MM.1S (cell line): Measurements from ENCODE around the gene SPEM2.
A peak's percentile ranks its signal among the peaks of the same experiment; 100 is the strongest.

Experiments
- DNase-seq: peaks from one replicate; pipeline ENCODE4 v3.0.0-alpha.2; 2015
- H2AFZ ChIP-seq: fragments of 300-600 bp; sonication (generic); 2 replicates; pipeline ENCODE4 v1.6.0; 2016; ENCODE audit warnings: antibody characterized with exemption, low read length
- H3F3A ChIP-seq: fragments of 300-600 bp; sonication (generic); 2 replicates; pipeline ENCODE4 v1.6.1; 2016; ENCODE audit warnings: mild to moderate bottlenecking, antibody characterized with exemption, low read length, moderate library complexity, mixed read lengths; ENCODE audit not compliant: insufficient read depth
- H3K27ac ChIP-seq: fragments of 300-600 bp; sonication (generic); 2 replicates; pipeline ENCODE4 v1.5.1; 2016; ENCODE audit warnings: mild to moderate bottlenecking, low read length
- H3K27me3 ChIP-seq: fragments of 300-600 bp; sonication (generic); replicated peaks from 2 replicates; pipeline ENCODE4 v1.6.0; 2016; ENCODE audit warnings: low read length; ENCODE audit not compliant: insufficient read depth
- H3K36me3 ChIP-seq: fragments of 300-600 bp; sonication (generic); replicated peaks from 2 replicates; pipeline ENCODE4 v1.6.1; 2016; ENCODE audit warnings: mild to moderate bottlenecking, low read length, mixed read lengths; ENCODE audit not compliant: insufficient read depth
- H3K4me1 ChIP-seq: fragments of 300-600 bp; sonication (generic); 2 replicates; pipeline ENCODE4 v1.6.1; 2016; ENCODE audit warnings: low read length, mixed read lengths
- H3K4me2 ChIP-seq: fragments of 300-600 bp; sonication (generic); 2 replicates; pipeline ENCODE4 v1.6.0; 2016; ENCODE audit warnings: low read depth, low read length
- H3K4me3 ChIP-seq: fragments of 300-600 bp; sonication (generic); 2 replicates; pipeline ENCODE4 v1.5.1; 2016; ENCODE audit warnings: low read length, mixed read lengths
- H3K79me2 ChIP-seq: fragments of 300-600 bp; sonication (generic); 2 replicates; pipeline ENCODE4 v1.6.1; 2016; ENCODE audit warnings: mixed run types, low read length, mixed read lengths
- H3K9ac ChIP-seq: fragments of 300-600 bp; sonication (generic); 2 replicates; pipeline ENCODE4 v1.6.1; 2016; ENCODE audit warnings: low read length, mixed read lengths
- H3K9me2 ChIP-seq: fragments of 300-600 bp; sonication (generic); replicated peaks from 2 replicates; pipeline ENCODE4 v1.6.1; 2016; ENCODE audit warnings: mild to moderate bottlenecking, low read length, mixed read lengths; ENCODE audit not compliant: insufficient read depth
- H3K9me3 ChIP-seq: fragments of 300-600 bp; sonication (generic); replicated peaks from 2 replicates; pipeline ENCODE4 v1.6.1; 2016; ENCODE audit warnings: mild to moderate bottlenecking, low read length, mixed read lengths; ENCODE audit not compliant: insufficient read depth
- H4K20me1 ChIP-seq: fragments of 300-600 bp; sonication (generic); 2 replicates; pipeline ENCODE4 v1.6.1; 2016; ENCODE audit warnings: mild to moderate bottlenecking, low read length, moderate library complexity, mixed read lengths; ENCODE audit not compliant: insufficient read depth
- EZH2 ChIP-seq: fragments of 300-600 bp; sonication (generic); optimal IDR thresholded peaks from 2 replicates; pipeline ENCODE3; 2017; ENCODE audit warnings: low read depth, mild to moderate bottlenecking, antibody characterized with exemption, low read length, mixed read lengths
- EZH2phosphoT487 ChIP-seq: fragments of 300-600 bp; sonication (generic); IDR thresholded peaks from 2 replicates; pipeline ENCODE4 v1.6.1; 2018; ENCODE audit warnings: antibody characterized with exemption, low read length
- TF ChIP-seq, protein P1 (sequence below): fragments of 300-600 bp; sonication (generic); IDR thresholded peaks from 2 replicates; pipeline ENCODE4 v1.5.1; 2016; ENCODE audit warnings: antibody characterized with exemption, low read length, mixed read lengths

SPEM2 gene

DNA sequence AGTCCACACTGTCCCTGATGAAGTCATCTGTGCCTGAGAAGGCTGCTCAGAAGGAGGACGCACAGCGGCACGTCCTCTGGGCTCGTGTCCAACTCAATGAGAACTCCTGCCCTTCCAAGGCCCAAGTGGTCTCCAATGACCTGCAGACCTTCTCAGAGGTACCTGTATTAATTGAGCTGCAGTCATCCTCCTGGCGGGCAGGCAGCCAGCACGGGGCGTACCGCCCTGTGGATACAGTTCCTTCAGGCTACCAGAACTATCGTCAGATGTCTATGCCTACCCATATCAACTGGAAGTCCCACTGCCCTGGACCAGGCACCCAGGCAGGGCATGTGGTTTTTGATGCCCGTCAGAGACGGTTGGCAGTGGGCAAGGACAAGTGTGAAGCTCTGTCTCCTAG lies 6.9 kb downstream of the SPEM2 start:
- Histone ChIP-seq H3K27ac (no peak overlapping the region), H3K36me3 (no peaks in the 10 kb centered on the region), H3K27me3 (peaks cover 28% of the 10 kb centered on the region), H3K9ac (no peak overlapping the region), H3K4me3 (no peak overlapping the region), H4K20me1 (no peaks in the 10 kb centered on the region), H3K9me2 (no peaks in the 10 kb centered on the region), H3K4me2 (no peak overlapping the region), H3K4me1 (peaks cover 10% of the 10 kb centered on the region), H3F3A (peaks cover 14% of the 10 kb centered on the region), H2AFZ (no peak overlapping the region), H3K79me2 (no peaks in the 10 kb centered on the region), H3K9me3 (no peaks in the 10 kb centered on the region)
- no peak for DNase-seq
- TF ChIP-seq, protein P1, sequence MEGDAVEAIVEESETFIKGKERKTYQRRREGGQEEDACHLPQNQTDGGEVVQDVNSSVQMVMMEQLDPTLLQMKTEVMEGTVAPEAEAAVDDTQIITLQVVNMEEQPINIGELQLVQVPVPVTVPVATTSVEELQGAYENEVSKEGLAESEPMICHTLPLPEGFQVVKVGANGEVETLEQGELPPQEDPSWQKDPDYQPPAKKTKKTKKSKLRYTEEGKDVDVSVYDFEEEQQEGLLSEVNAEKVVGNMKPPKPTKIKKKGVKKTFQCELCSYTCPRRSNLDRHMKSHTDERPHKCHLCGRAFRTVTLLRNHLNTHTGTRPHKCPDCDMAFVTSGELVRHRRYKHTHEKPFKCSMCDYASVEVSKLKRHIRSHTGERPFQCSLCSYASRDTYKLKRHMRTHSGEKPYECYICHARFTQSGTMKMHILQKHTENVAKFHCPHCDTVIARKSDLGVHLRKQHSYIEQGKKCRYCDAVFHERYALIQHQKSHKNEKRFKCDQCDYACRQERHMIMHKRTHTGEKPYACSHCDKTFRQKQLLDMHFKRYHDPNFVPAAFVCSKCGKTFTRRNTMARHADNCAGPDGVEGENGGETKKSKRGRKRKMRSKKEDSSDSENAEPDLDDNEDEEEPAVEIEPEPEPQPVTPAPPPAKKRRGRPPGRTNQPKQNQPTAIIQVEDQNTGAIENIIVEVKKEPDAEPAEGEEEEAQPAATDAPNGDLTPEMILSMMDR: no peak
- TF ChIP-seq EZH2 (no peak), EZH2phosphoT487 (no peak)

DNA sequence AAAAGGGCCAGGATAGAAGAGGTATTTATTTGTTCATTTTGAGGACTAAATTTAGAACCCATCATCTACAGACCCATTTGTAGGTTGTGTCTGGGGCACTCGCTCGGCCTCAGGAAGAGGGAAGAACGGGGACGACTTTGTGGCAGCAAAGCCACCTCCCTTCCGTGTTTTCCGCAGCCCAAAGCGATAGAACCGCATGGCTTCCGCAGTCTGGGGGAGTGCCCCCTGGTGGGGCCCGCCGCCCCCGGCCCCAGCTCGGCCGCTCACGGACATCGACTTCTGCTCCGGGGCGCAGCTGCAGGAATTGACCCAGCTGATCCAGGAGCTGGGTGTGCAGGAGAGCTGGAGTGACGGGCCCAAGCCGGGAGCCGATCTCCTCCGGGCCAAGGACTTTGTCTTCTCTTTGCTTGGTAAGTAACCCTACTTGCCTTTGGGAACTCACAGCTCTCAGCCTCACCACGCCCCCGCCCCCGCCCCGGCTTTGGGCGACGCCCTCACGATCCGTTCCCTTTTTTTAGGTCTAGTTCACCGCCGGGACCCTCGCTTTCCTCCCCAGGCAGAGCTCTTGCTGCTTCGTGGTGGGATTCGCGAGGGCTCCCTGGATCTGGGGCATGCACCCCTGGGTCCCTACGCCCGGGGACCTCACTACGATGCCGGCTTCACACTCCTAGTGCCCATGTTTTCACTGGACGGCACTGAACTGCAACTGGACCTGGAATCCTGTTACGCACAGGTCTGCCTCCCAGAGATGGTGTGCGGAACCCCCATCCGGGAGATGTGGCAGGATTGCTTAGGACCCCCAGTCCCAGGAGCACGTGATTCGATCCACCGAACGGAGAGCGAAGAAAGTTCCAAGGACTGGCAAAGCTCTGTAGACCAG lies 10.5 kb downstream of the SPEM2 start:
- Histone ChIP-seq H3K36me3 (no peaks in the 10 kb centered on the region), H3F3A (peaks cover 14% of the 10 kb centered on the region), H3K27me3 (peaks cover 33% of the 10 kb centered on the region), H3K9ac (peak overlapping the region; percentile 43; the same call in 1 of the 2 replicates), H3K4me2 (peak overlapping the region; percentile 72), H4K20me1 (no peaks in the 10 kb centered on the region), H3K9me2 (no peaks in the 10 kb centered on the region), H3K27ac (peak overlapping the region; percentile 52), H3K4me1 (peaks cover 10% of the 10 kb centered on the region), H3K79me2 (no peaks in the 10 kb centered on the region), H2AFZ (peak overlapping the region; percentile 92), H3K4me3 (peak overlapping the region; percentile 73), H3K9me3 (no peaks in the 10 kb centered on the region)
- DNase-seq: peak; percentile 52
- TF ChIP-seq, protein P1: peak; percentile 34
- TF ChIP-seq EZH2phosphoT487: no peak

GRCh38 chr17:7436556-7437368 lies 11.3 kb downstream of the SPEM2 start:
- Histone ChIP-seq H3K4me2 (peak overlapping the region; percentile 72), H3F3A (peaks cover 14% of the 10 kb centered on the region), H3K27ac (peak overlapping the region; percentile 52; the same call in 1 of the 2 replicates), H3K9me2 (no peaks in the 10 kb centered on the region), H4K20me1 (no peaks in the 10 kb centered on the region), H3K79me2 (no peaks in the 10 kb centered on the region), H3K9me3 (no peaks in the 10 kb centered on the region), H3K9ac (peak overlapping the region; percentile 43; the same call in 1 of the 2 replicates), H3K4me3 (peak overlapping the region; percentile 73), H2AFZ (peak overlapping the region; percentile 92), H3K4me1 (peaks cover 10% of the 10 kb centered on the region), H3K27me3 (peaks cover 39% of the 10 kb centered on the region), H3K36me3 (no peaks in the 10 kb centered on the region)
- TF ChIP-seq, protein P1: peak; percentile 84
- TF ChIP-seq EZH2phosphoT487 (no peak), EZH2 (no peak)
- peak; percentile 89 for DNase-seq
